Pulmonary artery endothelial cell (primary cell): ENCODE results near the gene CA12. TPM values are rescaled to one million over a fixed set of nuclear protein-coding genes. Genes with fewer than 3 reads are reported as not detected.
"Not testable (repeated sequence)": the region's sequence is repeated elsewhere in the genome, so short reads cannot be mapped to it uniquely, and the experiment has no call there.

Experiments
- DNase-seq: peaks from one replicate; pipeline ENCODE4 v3.0.0-alpha.2; 2011; ENCODE audit warnings: low read depth, low spot score
- total RNA-seq: library from RNA; depleted of rRNA; stranded (reverse); fragments of >200 nt; gene quantifications from 2 replicates; pipeline ENCODE4 v1.2.3, GENCODE V29; 2014

The CA12 gene
- total RNA-seq: 2.0 and 2.5 TPM in 2 replicates

GRCh38 chr15:63381301-63382204 is at the start of gene CA12:
Gene CA12 (minus strand): TSS chr15:63381846. CDS start chr15:63381720, 126 bp downstream.
- no peak for DNase-seq

- no peak for DNase-seq
Measured at GRCh38 chr15:63430766-63431451, 49.3 kb upstream of the CA12 start.

GRCh38 chr15:63426552-63426951 is 44.9 kb upstream of the CA12 start:
- DNase-seq: no peak

DNA sequence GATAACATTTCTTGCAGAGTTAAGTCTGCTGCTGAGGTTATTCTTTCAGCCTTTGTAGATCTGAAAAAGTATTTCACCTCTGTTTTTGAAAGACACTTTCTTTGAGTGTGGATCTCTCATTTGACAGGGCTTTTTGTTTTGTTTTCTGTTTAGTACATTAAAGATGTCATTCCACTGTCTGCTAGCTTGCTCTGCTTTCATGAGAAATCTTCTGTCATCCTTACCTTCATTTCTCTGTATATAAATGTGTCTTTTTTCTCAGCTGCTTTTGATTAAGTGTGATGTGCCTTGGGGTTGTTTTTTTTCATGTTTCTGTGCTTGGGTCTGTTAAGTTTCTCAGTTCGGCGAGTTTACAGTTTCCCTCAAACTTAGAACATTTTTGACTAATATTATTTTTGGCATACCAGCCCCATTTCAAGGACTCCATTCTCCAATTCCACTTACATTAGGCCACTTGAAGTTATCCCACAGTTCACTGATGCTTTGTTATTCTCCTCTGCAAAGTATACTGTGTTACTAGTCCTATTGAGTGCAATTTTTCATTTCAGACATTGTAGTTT is 43.9 kb upstream of the CA12 start:
- no peak for DNase-seq

DNA sequence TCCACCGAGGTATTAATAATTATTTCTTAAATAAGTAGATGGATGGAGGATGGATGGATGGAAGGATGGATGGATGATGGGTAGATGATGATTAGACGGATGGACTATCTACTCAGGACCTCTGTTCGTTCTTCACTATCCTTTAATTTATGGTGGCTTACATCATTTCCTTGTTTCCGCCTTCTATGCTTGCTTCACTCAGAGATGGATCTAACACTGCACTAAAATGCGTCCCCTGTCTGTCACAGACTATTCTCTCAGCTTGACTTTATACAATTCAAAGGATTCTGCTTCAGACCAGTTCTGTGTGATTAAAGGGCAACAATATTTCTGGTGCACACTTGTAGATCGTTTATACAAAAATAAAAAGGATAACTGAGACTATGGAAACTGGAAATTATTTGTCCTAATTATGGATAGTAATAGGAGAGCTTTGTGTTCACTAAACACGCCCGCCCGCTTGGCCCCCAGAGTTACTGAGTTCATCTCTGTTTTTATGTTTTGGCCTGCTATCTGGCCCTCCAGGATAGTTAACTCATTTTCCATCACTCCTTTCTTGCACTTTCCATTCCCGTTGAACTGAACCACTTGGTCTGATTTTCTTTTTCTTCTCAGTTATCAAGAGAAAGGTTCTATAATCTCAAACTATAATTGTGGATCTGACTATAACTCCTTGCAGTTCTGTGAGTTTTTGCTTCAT is 41.4 kb upstream of the CA12 start:
- DNase-seq: no peak

GRCh38 chr15:63421433-63421832 is 39.8 kb upstream of the CA12 start:
- no peak for DNase-seq

DNA sequence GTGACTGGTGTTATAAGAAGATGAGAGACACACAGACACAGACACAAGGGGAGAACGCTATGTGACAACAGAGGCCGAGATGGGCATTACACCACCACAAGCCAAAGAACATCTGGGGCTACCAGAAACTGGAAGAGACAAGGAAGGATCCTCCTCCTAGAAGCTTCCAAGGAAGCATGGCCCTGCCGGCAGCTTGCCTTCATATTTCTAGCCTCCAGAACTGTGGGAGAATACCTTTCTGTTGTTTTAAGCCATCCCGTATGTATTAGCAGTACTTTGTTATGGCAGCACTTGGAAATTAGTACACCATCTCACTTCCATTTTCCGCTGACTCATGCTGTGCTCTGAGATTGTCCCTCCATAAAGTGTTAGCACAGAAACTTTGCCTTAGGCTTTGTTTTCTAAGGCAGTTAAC is 38.7 kb upstream of the CA12 start:
- no peak for DNase-seq

- DNase-seq: no peak
Measured at GRCh38 chr15:63418811-63419210, 37.2 kb upstream of the CA12 start.

DNA sequence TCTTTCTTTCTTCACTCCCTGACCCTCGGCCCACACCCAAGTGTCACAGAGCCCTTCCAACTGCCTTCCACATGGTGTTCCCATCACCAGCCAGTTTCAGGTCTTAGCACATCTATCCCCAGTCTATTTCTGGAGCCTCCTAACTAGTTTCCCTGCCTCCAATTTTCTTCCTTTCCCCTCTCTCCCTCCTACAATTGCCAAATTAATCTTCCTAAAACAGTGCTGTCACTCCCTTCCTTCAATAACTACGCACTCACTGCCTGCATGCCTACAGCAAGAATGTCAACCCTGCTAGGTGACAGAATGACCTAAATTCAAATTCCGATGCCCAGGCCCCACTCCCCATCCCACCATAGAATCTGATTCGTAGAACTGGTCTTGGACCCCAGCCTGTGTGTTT is 36.1 kb upstream of the CA12 start:
- DNase-seq: no peak

DNA sequence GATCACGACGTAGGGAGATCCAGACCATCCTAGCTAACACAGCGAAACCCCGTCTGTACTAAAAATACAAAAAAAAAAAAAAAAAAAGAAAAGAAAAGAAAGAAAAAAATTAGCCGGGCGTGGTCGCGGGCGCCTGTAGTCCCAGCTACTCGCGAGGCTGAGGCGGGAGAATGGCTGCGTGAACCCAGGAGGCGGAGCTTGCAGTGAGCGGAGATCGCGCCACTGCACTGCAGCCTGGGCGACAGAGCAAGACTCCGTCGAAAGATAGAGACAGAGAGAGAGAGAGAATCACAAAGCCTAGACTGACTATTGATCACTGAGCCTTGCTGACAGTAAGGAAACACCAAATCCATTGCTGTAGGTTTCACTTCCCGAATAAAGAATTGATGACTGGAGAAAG is 35.6 kb upstream of the CA12 start:
- DNase-seq: not testable (repeated sequence)

GRCh38 chr15:63414474-63415120 is 33.0 kb upstream of the CA12 start:
- DNase-seq: no peak

DNA sequence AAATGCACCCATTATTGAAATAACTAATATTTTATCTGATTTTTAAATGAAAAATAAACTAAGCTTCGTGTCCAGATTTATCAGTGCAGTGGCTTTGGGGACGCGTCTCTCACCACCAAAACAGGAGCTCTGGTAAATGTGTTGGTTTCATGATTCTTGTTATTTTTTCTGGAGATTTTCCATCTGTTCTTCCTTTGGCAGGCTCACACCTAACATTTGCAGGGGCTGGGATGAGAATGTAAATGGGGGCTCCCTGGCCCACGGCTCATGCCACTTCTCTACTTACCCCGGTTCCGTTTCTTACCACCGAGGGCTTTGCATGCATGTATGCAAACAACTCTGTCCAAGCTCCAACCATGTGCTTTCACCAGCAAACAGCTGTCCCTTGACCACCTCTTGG is 30.9 kb upstream of the CA12 start:
- DNase-seq: no peak

GRCh38 chr15:63411866-63412265 is 30.2 kb upstream of the CA12 start:
- no peak for DNase-seq

GRCh38 chr15:63409179-63409578 is 27.5 kb upstream of the CA12 start:
- DNase-seq: no peak

- no peak for DNase-seq
Measured at GRCh38 chr15:63408524-63408923, 26.9 kb upstream of the CA12 start.

- no peak for DNase-seq
Measured at GRCh38 chr15:63407612-63408011, 26.0 kb upstream of the CA12 start.

- DNase-seq: no peak
Measured at GRCh38 chr15:63405683-63406390, 24.2 kb upstream of the CA12 start.

DNA sequence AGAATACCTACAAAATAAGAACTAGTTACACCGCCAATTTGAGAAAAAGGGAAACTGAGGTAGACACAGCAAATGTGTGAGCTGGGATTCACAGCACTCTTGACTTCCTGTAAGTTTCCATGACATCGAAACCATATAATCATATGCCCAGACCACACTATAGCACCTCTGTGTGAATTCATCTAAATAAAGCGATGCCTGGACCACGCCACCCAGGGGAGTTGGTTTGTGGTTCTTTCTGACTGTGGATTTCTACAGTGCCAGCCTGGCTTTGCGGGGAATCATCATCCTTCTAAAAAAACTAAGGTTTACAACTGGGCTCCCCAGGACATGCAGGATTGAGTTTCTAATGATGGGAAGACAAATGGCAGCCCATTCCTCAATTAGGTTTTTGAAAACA is 23.5 kb upstream of the CA12 start:
- no peak for DNase-seq

DNA sequence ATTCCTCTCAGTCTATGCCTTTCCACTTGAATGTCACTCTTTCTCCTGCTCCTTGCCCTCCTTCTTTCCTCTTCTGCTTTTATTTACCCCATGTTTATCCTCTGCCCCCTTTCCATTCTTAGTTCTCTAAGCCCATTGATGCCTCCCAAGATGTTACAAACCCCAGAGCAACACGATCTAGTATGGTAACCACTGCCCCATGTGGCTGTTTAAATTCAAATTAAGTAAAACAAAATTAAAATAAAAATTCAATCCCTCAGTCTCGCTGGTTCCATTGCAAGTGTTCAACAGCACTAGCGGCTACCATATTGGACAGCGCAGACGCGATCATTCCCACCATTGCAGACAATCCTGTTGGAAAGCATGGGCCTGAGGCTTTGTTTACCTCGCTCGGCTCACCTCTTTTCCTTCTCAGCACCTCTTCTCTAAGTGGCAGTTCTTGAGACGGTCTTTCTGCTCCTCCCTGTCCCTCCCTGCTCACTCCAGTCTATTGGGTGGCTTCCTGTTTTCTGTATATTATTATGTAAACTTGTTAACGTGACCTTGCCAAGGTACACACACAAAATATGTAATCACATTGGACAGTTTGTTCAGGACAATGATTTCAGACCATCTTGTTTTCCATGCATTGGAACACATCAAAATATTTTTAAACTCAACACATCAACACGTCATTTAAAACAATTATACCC is 21.8 kb upstream of the CA12 start:
- no peak for DNase-seq
